ENCODE data around the gene RMI1.
"Not testable (repeated sequence)": the region's sequence is repeated elsewhere in the genome, so short reads cannot be mapped to it uniquely, and the experiment has no call there.

Gene RMI1

GRCh38 chr9:83980395-83981125 lies at the start of gene RMI1:
Gene RMI1 (plus strand): TSS chr9:83980805. CDS start chr9:84000987, 20,182 bp downstream.
- peak; percentile 98 for DNase-seq (ENCODE audit: low read depth in 2 of 2)

- no peak for DNase-seq (ENCODE audit: low read depth in 2 of 2)
These were observed 49.7 kb upstream of the RMI1 start for GRCh38 chr9:83930881-83931280.

- no peak for DNase-seq (ENCODE audit: low read depth in 2 of 2)
These were observed 48.6 kb upstream of the RMI1 start for GRCh38 chr9:83932011-83932410.

GRCh38 chr9:83932851-83933250 lies 47.8 kb upstream of the RMI1 start:
- DNase-seq (ENCODE audit: low read depth in 2 of 2), result no peak

GRCh38 chr9:83933790-83934189 lies 46.8 kb upstream of the RMI1 start:
- no peak for DNase-seq (ENCODE audit: low read depth in 2 of 2)

GRCh38 chr9:83934569-83935275 lies 45.9 kb upstream of the RMI1 start:
- DNase-seq (ENCODE audit: low read depth in 2 of 2), result no peak

GRCh38 chr9:83935276-83935935 lies 45.2 kb upstream of the RMI1 start:
- DNase-seq (ENCODE audit: low read depth in 2 of 2), result no peak

GRCh38 chr9:83936523-83936922 lies 44.1 kb upstream of the RMI1 start:
- DNase-seq (ENCODE audit: low read depth in 2 of 2), result no peak

GRCh38 chr9:83937861-83938455 lies 42.6 kb upstream of the RMI1 start:
- DNase-seq (ENCODE audit: low read depth in 2 of 2), result no peak

- no peak for DNase-seq (ENCODE audit: low read depth in 2 of 2)
These were observed 39.9 kb upstream of the RMI1 start for GRCh38 chr9:83940590-83941303.

GRCh38 chr9:83948096-83948495 lies 32.5 kb upstream of the RMI1 start:
- not testable (repeated sequence) for DNase-seq (ENCODE audit: low read depth in 2 of 2)

GRCh38 chr9:83956086-83956435 lies 24.5 kb upstream of the RMI1 start:
- DNase-seq (ENCODE audit: low read depth in 2 of 2), result no peak

- DNase-seq (ENCODE audit: low read depth in 2 of 2), result peak; percentile 49 to 55
These were observed 24.0 kb upstream of the RMI1 start for GRCh38 chr9:83956436-83957247.

- no peak for DNase-seq (ENCODE audit: low read depth in 2 of 2)
These were observed 23.4 kb upstream of the RMI1 start for GRCh38 chr9:83957248-83957513.

- DNase-seq (ENCODE audit: low read depth in 2 of 2), result no peak
These were observed 21.5 kb upstream of the RMI1 start for GRCh38 chr9:83959061-83959460.

GRCh38 chr9:83960991-83961390 lies 19.6 kb upstream of the RMI1 start:
- DNase-seq (ENCODE audit: low read depth in 2 of 2), result no peak

- DNase-seq (ENCODE audit: low read depth in 2 of 2), result no peak
These were observed 18.4 kb upstream of the RMI1 start for GRCh38 chr9:83962165-83962564.

- no peak for DNase-seq (ENCODE audit: low read depth in 2 of 2)
These were observed 15.6 kb upstream of the RMI1 start for GRCh38 chr9:83964973-83965349.

GRCh38 chr9:83965350-83966208 lies 15.0 kb upstream of the RMI1 start:
- DNase-seq (ENCODE audit: low read depth in 2 of 2), result no peak

GRCh38 chr9:83966209-83966582 lies 14.4 kb upstream of the RMI1 start:
- DNase-seq (ENCODE audit: low read depth in 2 of 2), result no peak

Data from stimulated activated CD8-positive, alpha-beta memory T cell treated with anti-CD3 and anti-CD28 coated beads, Interleukin-15, amount 100 ng/mL, for 48 hours (primary cell).